ENCODE data around the gene TMEM266.

DNA sequence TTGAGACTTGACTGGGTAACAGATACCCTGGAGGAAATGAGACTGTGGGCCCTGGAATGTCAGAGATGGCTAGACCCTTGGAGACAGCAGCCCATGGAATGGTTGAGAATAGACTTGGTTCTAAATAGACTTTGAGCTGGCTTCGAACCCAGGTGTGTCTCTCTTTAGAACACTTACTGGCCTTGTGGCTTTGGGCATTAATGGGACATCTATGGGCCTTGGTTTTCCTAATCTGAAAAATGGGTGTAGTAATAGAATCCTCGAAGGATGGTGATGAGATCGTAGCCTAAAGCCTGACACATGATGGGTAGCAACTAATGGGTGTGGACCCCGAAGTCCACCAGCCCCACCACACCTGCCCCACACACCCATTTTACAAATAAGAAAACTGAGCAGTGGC is 119.2 kb downstream of the TMEM266 start:
- TF ChIP-seq, protein P1, sequence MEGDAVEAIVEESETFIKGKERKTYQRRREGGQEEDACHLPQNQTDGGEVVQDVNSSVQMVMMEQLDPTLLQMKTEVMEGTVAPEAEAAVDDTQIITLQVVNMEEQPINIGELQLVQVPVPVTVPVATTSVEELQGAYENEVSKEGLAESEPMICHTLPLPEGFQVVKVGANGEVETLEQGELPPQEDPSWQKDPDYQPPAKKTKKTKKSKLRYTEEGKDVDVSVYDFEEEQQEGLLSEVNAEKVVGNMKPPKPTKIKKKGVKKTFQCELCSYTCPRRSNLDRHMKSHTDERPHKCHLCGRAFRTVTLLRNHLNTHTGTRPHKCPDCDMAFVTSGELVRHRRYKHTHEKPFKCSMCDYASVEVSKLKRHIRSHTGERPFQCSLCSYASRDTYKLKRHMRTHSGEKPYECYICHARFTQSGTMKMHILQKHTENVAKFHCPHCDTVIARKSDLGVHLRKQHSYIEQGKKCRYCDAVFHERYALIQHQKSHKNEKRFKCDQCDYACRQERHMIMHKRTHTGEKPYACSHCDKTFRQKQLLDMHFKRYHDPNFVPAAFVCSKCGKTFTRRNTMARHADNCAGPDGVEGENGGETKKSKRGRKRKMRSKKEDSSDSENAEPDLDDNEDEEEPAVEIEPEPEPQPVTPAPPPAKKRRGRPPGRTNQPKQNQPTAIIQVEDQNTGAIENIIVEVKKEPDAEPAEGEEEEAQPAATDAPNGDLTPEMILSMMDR (IDR thresholded peaks at IDR 0.05), result no peak
- no peak for TF ChIP-seq POLR2A (IDR thresholded peaks at IDR 0.05)

Measured in lower leg skin (tissue), 3 donors.